ENCODE measurements around the gene FCER2. TPM values are rescaled to one million over a fixed set of nuclear protein-coding genes. Genes with fewer than 3 reads are reported as not detected.

FCER2 gene
- total and polyA plus RNA-seq, 2 of the 13 experiments (the other 11 are each of a cell fraction or from before 2014, with no cell fraction given): not detected

DNA sequence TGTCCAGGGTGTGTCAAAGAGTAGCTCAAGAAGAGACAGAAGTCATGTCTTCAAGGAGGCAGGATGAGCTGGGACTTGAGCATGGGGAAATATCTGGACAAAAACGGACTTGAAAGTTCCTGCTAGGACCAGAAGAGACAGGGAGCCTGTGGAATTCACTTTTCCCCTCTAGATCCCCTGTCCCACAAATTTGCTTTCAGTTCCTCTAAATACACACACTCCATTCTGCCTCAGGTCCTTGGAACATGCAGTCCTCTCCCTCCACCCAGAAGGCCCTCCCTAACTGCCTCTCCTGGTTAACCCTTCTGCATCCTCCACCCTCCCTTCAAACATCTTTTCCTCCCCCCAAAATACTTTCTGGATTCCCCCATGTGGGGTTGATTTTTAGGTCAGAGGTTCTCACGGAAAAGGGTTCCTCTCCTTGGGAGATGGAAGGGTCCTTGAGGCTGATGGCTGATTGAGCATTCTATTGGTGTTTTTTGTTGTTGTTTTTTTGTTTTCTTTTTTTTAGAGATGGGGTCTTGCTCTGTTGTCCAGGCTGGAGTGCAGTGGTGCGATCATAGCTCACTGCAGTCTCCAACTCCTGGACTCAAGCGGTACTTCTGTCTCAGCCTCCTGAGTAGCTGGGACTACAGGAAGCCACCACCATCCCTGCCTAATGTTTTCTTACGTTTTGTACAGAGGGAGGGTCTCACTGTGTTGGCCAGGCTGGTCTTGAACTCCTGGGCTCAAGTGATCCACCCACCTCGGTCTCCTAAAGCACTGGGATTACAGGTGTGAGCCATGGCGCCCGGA, 40.0 kb downstream of the FCER2 start:
- in situ Hi-C loops (cut with HindIII; ENCODE audit: extremely low pct_ligation_motif_present, low pct_unique_long_range_greater_than_20kb): no loop called here
- no peaks in the 10 kb centered on the region for H3K79me2 ChIP-seq (ENCODE audit: insufficient read depth, low read length)
- POLR2A ChIA-PET: no interaction called here
- ATAC-seq: no peak
- H3K27me3 ChIP-seq (ENCODE audit: control insufficient read depth in 1 of 2, insufficient read depth in 2 of 2, low read length in 2 of 2): peaks cover 0 to 3% of the 10 kb centered on the region in 2 experiments; a peak in 2 of 5 replicates
- H3K9ac ChIP-seq (ENCODE audit: insufficient read depth, low read depth, low read length): no peak overlapping the region
- no peak overlapping the region for H2AFZ ChIP-seq (ENCODE audit: low read length)
- no peaks in the 10 kb centered on the region for H4K20me1 ChIP-seq (ENCODE audit: insufficient read depth, low read length)
- no peak overlapping the region for H3K27ac ChIP-seq (ENCODE audit: extremely low read length, insufficient read depth, low read length)
- no peaks in the 10 kb centered on the region for H3K9me3 ChIP-seq (ENCODE audit: low read length)
- CTCF ChIA-PET (ENCODE audit: low intra/inter-chr PET ratio, low total read pairs): no interaction called here
- 52% methylated on average over 8 of the region's 8 CpGs for WGBS (ENCODE audit: low lambda C conversion rate)
- no peak overlapping the region for H3K4me2 ChIP-seq (ENCODE audit: low read depth, low read length)
- intact Hi-C loops (cut with micrococcal nuclease; ENCODE audit: unreplicated experiment): no loop called here
- no peaks in the 10 kb centered on the region for H3K36me3 ChIP-seq (replicated peaks in 1 of 2; ENCODE audit: control insufficient read depth in 1 of 2, insufficient read depth in 2 of 2, low read length in 2 of 2)
- no TSS peak for BruUV-seq (replicated peaks)
- no peak for FAIRE-seq
- no peak for DNase-seq (ENCODE audit: low spot score)
- TF ChIP-seq CBX5 (CRISPR knock-in tag; IDR thresholded peaks at IDR 0.05; ENCODE audit: borderline replicate concordance) (no peak), ZNF121 (CRISPR knock-in tag; IDR thresholded peaks at IDR 0.05) (0 out of 2 replicates have a peak, but pooled peaks have one; percentile 19)
- no peak overlapping the region for H3K4me3 ChIP-seq (replicated peaks in 1 of 3; ENCODE audit: insufficient read depth in 1 of 3, low read depth in 2 of 3, low read length in 3 of 3)
- peaks cover 7% of the 10 kb centered on the region for H3K4me1 ChIP-seq (ENCODE audit: insufficient read depth, low read length)

DNA sequence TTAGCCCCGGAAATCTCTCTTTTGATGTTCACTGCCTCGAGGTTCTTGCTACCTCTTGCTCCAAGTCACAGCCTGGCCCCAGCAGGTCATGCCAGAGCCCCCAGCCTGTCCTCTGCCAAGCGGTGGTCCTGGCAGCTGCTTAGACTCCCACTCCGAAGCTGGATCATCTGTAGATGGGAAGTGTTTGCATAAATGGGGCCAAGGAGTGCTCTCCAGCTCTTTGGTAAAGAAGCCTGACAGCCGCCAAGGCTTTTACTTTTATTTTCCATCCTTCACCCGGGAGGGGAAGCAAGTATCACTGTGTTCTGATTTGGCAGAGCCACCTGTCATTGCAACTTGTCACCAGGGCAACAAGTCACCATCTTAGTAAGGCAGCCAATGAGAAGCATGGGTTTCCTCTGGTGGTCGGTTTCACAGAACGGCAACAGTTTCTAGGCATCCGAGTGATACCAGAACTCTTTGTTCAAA, 43.7 kb downstream of the FCER2 start:
- no peak overlapping the region for H3K4me3 ChIP-seq (replicated peaks in 1 of 3; ENCODE audit: insufficient read depth in 1 of 3, low read depth in 2 of 3, low read length in 3 of 3)
- BruUV-seq (replicated peaks): no TSS peak
- H3K27ac ChIP-seq (ENCODE audit: extremely low read length, insufficient read depth, low read length): no peak overlapping the region
- WGBS (ENCODE audit: low lambda C conversion rate): 16% methylated on average over 6 of the region's 9 CpGs
- no peaks in the 10 kb centered on the region for H4K20me1 ChIP-seq (ENCODE audit: insufficient read depth, low read length)
- H3K4me1 ChIP-seq (ENCODE audit: insufficient read depth, low read length): peaks cover 10% of the 10 kb centered on the region
- DNase-seq (ENCODE audit: low spot score) (no peak), ATAC-seq (no peak), FAIRE-seq (no peak)
- in situ Hi-C loops (cut with HindIII; ENCODE audit: extremely low pct_ligation_motif_present, low pct_unique_long_range_greater_than_20kb) (no loop called here), intact Hi-C loops (cut with micrococcal nuclease; ENCODE audit: unreplicated experiment) (no loop called here)
- no peak overlapping the region for H3K9ac ChIP-seq (ENCODE audit: insufficient read depth, low read depth, low read length)
- H3K4me2 ChIP-seq (ENCODE audit: low read depth, low read length): no peak overlapping the region; the same call in 1 of the 2 replicates
- no peaks in the 10 kb centered on the region for H3K9me3 ChIP-seq (ENCODE audit: low read length)
- ChIA-PET POLR2A (no interaction called here), CTCF (ENCODE audit: low intra/inter-chr PET ratio, low total read pairs) (no interaction called here)
- no peaks in the 10 kb centered on the region for H3K79me2 ChIP-seq (ENCODE audit: insufficient read depth, low read length)
- H3K36me3 ChIP-seq (replicated peaks in 1 of 2; ENCODE audit: control insufficient read depth in 1 of 2, insufficient read depth in 2 of 2, low read length in 2 of 2): no peaks in the 10 kb centered on the region
- no peaks in the 10 kb centered on the region; a peak in 2 of 5 replicates for H3K27me3 ChIP-seq (ENCODE audit: control insufficient read depth in 1 of 2, insufficient read depth in 2 of 2, low read length in 2 of 2)
- H2AFZ ChIP-seq (ENCODE audit: low read length): no peak overlapping the region
- TF ChIP-seq TGIF2 (CRISPR knock-in tag; IDR thresholded peaks at IDR 0.05): no peak
- TF ChIP-seq, protein P1, sequence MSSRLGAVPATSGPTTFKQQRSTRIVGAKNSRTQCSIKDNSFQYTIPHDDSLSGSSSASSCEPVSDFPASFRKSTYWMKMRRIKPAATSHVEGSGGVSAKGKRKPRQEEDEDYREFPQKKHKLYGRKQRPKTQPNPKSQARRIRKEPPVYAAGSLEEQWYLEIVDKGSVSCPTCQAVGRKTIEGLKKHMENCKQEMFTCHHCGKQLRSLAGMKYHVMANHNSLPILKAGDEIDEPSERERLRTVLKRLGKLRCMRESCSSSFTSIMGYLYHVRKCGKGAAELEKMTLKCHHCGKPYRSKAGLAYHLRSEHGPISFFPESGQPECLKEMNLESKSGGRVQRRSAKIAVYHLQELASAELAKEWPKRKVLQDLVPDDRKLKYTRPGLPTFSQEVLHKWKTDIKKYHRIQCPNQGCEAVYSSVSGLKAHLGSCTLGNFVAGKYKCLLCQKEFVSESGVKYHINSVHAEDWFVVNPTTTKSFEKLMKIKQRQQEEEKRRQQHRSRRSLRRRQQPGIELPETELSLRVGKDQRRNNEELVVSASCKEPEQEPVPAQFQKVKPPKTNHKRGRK (CRISPR knock-in tag; IDR thresholded peaks at IDR 0.05): no peak
- TF ChIP-seq, protein P2, sequence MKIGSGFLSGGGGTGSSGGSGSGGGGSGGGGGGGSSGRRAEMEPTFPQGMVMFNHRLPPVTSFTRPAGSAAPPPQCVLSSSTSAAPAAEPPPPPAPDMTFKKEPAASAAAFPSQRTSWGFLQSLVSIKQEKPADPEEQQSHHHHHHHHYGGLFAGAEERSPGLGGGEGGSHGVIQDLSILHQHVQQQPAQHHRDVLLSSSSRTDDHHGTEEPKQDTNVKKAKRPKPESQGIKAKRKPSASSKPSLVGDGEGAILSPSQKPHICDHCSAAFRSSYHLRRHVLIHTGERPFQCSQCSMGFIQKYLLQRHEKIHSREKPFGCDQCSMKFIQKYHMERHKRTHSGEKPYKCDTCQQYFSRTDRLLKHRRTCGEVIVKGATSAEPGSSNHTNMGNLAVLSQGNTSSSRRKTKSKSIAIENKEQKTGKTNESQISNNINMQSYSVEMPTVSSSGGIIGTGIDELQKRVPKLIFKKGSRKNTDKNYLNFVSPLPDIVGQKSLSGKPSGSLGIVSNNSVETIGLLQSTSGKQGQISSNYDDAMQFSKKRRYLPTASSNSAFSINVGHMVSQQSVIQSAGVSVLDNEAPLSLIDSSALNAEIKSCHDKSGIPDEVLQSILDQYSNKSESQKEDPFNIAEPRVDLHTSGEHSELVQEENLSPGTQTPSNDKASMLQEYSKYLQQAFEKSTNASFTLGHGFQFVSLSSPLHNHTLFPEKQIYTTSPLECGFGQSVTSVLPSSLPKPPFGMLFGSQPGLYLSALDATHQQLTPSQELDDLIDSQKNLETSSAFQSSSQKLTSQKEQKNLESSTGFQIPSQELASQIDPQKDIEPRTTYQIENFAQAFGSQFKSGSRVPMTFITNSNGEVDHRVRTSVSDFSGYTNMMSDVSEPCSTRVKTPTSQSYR (CRISPR knock-in tag; IDR thresholded peaks at IDR 0.05; ENCODE audit: borderline replicate concordance): no peak
- TF ChIP-seq HIVEP1 (CRISPR knock-in tag; IDR thresholded peaks at IDR 0.05): no peak
- TF ChIP-seq PHF21A (CRISPR knock-in tag; IDR thresholded peaks at IDR 0.05): no peak
- TF ChIP-seq, protein P3, sequence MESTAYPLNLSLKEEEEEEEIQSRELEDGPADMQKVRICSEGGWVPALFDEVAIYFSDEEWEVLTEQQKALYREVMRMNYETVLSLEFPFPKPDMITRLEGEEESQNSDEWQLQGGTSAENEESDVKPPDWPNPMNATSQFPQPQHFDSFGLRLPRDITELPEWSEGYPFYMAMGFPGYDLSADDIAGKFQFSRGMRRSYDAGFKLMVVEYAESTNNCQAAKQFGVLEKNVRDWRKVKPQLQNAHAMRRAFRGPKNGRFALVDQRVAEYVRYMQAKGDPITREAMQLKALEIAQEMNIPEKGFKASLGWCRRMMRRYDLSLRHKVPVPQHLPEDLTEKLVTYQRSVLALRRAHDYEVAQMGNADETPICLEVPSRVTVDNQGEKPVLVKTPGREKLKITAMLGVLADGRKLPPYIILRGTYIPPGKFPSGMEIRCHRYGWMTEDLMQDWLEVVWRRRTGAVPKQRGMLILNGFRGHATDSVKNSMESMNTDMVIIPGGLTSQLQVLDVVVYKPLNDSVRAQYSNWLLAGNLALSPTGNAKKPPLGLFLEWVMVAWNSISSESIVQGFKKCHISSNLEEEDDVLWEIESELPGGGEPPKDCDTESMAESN (CRISPR knock-in tag; conservative IDR thresholded peaks at IDR 0.05): no peak
